NCI-H748 treated with DMSO at 0.1 percent for 48 hours (cell line): ENCODE measurements around the gene STAG3.
"Not testable (repeated sequence)": the region's sequence is repeated elsewhere in the genome, so short reads cannot be mapped to it uniquely, and the experiment has no call there.

Source experiments
- DNase-seq: peaks from one replicate; lab custom pipeline; 2025; lab: John Stamatoyannopoulos, UW

STAG3 gene

GRCh38 chr7:100174582-100174981 is 3.1 kb upstream of the STAG3 start:
- no peak for DNase-seq

- DNase-seq: no peak
Observed at GRCh38 chr7:100175296-100175935, 2.3 kb upstream of the STAG3 start.

GRCh38 chr7:100176096-100177044 is 1.3 kb upstream of the STAG3 start:
- no peak for DNase-seq

GRCh38 chr7:100180084-100180483 is 2.4 kb downstream of the STAG3 start:
- not testable (repeated sequence) for DNase-seq

GRCh38 chr7:100182616-100183015 is 4.9 kb downstream of the STAG3 start:
- not testable (repeated sequence) for DNase-seq

GRCh38 chr7:100183090-100183489 is 5.4 kb downstream of the STAG3 start:
- not testable (repeated sequence) for DNase-seq

- DNase-seq: no peak
Observed at GRCh38 chr7:100185726-100186125, 8.0 kb downstream of the STAG3 start.

GRCh38 chr7:100189061-100189460 is 11.3 kb downstream of the STAG3 start:
- DNase-seq: no peak

GRCh38 chr7:100190048-100190711 is 12.5 kb downstream of the STAG3 start:
- DNase-seq: no peak

GRCh38 chr7:100191775-100192174 is 14.1 kb downstream of the STAG3 start:
- DNase-seq: no peak

- DNase-seq: not testable (repeated sequence)
Observed at GRCh38 chr7:100192281-100192862, 14.7 kb downstream of the STAG3 start.

- no peak for DNase-seq
Observed at GRCh38 chr7:100192969-100193368, 15.3 kb downstream of the STAG3 start.

- no peak for DNase-seq
Observed at GRCh38 chr7:100195222-100195621, 17.5 kb downstream of the STAG3 start.

GRCh38 chr7:100195901-100196322 is 18.2 kb downstream of the STAG3 start:
- DNase-seq: not testable (repeated sequence)

GRCh38 chr7:100198266-100198665 is 20.5 kb downstream of the STAG3 start:
- no peak for DNase-seq

- DNase-seq: no peak
Observed at GRCh38 chr7:100200693-100201092, 23.0 kb downstream of the STAG3 start.

- DNase-seq: no peak
Observed at GRCh38 chr7:100204454-100204853, 26.7 kb downstream of the STAG3 start.

- no peak for DNase-seq
Observed at GRCh38 chr7:100208911-100209408, 31.2 kb downstream of the STAG3 start.

GRCh38 chr7:100209493-100209892 is 31.8 kb downstream of the STAG3 start:
- DNase-seq: no peak

GRCh38 chr7:100210805-100211204 is 33.1 kb downstream of the STAG3 start:
- DNase-seq: no peak

- no peak for DNase-seq
Observed at GRCh38 chr7:100211342-100211780, 33.6 kb downstream of the STAG3 start.
